ENCODE measurements around the gene RGL4. TPM values are rescaled to one million over a fixed set of nuclear protein-coding genes. Genes with fewer than 3 reads are reported as not detected.

RGL4 gene
- total and polyA plus RNA-seq, 2 of the 13 experiments (the other 11 are each of a cell fraction or from before 2014, with no cell fraction given): not detected

DNA sequence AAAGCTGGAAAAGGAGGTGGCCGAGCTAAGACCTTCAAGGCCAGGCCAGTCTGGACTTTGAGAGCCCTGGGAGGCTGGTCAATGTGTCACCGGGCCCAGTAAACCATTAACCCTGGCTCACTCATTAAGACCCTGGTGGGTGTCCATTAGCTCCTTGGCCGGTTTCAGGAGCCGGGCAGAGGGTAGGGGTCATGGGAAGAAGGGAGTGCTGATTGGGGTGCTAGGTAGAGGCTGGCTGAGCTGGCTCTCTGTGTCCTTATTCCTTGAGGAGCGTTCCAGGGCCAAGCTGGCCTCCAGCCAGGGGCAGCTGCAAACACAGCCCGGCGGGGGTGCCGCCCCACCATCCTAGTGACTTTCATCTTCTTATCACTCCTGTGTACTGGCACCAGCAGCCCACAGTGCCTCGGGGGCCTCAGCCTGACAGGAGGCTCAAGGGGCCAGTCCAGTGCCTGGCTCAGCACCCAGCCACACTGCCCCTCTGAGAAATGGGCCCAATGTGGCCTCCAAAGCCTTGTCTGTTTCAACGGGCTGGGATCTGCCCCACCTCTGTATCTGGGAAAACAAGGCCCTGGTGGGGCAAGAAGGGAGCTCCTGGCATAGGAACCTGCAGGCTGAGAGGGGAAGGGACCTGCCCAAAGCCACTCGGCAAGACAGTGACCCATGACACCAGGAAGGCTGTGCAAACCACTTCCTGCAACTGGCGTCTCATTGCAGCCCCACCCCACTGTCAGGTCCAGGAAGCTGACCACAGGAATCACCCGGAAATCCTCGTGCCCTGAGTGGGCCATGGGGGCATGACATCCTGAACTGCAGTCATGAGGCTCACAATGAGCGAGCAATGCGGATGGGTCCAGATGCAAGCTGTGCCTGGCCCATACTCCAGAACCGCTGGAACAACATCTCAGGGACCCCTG, 15.1 kb upstream of the RGL4 start (continued):
- TF ChIP-seq, protein P1, sequence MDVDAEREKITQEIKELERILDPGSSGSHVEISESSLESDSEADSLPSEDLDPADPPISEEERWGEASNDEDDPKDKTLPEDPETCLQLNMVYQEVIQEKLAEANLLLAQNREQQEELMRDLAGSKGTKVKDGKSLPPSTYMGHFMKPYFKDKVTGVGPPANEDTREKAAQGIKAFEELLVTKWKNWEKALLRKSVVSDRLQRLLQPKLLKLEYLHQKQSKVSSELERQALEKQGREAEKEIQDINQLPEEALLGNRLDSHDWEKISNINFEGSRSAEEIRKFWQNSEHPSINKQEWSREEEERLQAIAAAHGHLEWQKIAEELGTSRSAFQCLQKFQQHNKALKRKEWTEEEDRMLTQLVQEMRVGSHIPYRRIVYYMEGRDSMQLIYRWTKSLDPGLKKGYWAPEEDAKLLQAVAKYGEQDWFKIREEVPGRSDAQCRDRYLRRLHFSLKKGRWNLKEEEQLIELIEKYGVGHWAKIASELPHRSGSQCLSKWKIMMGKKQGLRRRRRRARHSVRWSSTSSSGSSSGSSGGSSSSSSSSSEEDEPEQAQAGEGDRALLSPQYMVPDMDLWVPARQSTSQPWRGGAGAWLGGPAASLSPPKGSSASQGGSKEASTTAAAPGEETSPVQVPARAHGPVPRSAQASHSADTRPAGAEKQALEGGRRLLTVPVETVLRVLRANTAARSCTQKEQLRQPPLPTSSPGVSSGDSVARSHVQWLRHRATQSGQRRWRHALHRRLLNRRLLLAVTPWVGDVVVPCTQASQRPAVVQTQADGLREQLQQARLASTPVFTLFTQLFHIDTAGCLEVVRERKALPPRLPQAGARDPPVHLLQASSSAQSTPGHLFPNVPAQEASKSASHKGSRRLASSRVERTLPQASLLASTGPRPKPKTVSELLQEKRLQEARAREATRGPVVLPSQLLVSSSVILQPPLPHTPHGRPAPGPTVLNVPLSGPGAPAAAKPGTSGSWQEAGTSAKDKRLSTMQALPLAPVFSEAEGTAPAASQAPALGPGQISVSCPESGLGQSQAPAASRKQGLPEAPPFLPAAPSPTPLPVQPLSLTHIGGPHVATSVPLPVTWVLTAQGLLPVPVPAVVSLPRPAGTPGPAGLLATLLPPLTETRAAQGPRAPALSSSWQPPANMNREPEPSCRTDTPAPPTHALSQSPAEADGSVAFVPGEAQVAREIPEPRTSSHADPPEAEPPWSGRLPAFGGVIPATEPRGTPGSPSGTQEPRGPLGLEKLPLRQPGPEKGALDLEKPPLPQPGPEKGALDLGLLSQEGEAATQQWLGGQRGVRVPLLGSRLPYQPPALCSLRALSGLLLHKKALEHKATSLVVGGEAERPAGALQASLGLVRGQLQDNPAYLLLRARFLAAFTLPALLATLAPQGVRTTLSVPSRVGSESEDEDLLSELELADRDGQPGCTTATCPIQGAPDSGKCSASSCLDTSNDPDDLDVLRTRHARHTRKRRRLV (CRISPR knock-in tag; IDR thresholded peaks at IDR 0.05): no peak
- TF ChIP-seq ZNF788 (CRISPR knock-in tag; IDR thresholded peaks at IDR 0.05; ENCODE audit: borderline replicate concordance): no peak; the same call in 1 of the 2 replicates
- TF ChIP-seq IRX3 (CRISPR knock-in tag; IDR thresholded peaks at IDR 0.05; ENCODE audit: borderline replicate concordance, low read depth): no peak
- no peak for TF ChIP-seq ZNF883 (CRISPR knock-in tag; IDR thresholded peaks at IDR 0.05; ENCODE audit: not compliant biosample characterization)
- TF ChIP-seq ATRX (CRISPR knock-in tag; IDR thresholded peaks at IDR 0.05; ENCODE audit: borderline replicate concordance): no peak
- TF ChIP-seq FOXC1 (CRISPR knock-in tag; IDR thresholded peaks at IDR 0.05; ENCODE audit: borderline replicate concordance): no peak
- TF ChIP-seq SKI (IDR thresholded peaks at IDR 0.05; ENCODE audit: partially characterized antibody): no peak
- no peak for TF ChIP-seq HHEX (CRISPR knock-in tag; IDR thresholded peaks at IDR 0.05)
- no peak for TF ChIP-seq ZNF670 (CRISPR knock-in tag; IDR thresholded peaks at IDR 0.05; ENCODE audit: borderline replicate concordance)
- no peak for TF ChIP-seq GLI4 (CRISPR knock-in tag; IDR thresholded peaks at IDR 0.05; ENCODE audit: borderline replicate concordance)
- no peak for TF ChIP-seq KAT2B (IDR thresholded peaks at IDR 0.05; ENCODE audit: borderline replicate concordance, low read depth, low read length)
- TF ChIP-seq, protein P2, sequence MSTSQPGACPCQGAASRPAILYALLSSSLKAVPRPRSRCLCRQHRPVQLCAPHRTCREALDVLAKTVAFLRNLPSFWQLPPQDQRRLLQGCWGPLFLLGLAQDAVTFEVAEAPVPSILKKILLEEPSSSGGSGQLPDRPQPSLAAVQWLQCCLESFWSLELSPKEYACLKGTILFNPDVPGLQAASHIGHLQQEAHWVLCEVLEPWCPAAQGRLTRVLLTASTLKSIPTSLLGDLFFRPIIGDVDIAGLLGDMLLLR (CRISPR knock-in tag; IDR thresholded peaks at IDR 0.05): no peak
- no peak for TF ChIP-seq SMAD3 (CRISPR knock-in tag; IDR thresholded peaks at IDR 0.05)
- no peak for TF ChIP-seq ZNF761 (CRISPR knock-in tag; conservative IDR thresholded peaks at IDR 0.05)
- TF ChIP-seq GTF2F1 (IDR thresholded peaks at IDR 0.05; ENCODE audit: low read length): no peak
- no peak for TF ChIP-seq ZZZ3 (CRISPR knock-in tag; IDR thresholded peaks at IDR 0.05; ENCODE audit: borderline replicate concordance)
- no peak for TF ChIP-seq CREB1 (IDR thresholded peaks at IDR 0.05)
- no peak for TF ChIP-seq CREB1 (CRISPR knock-in tag; IDR thresholded peaks at IDR 0.05)
- TF ChIP-seq MTA1 (CRISPR knock-in tag; IDR thresholded peaks at IDR 0.05; ENCODE audit: borderline replicate concordance): peak; percentile 32; the same call in 1 of the 2 replicates
- no peak for TF ChIP-seq ZFP36L1 (CRISPR knock-in tag; IDR thresholded peaks at IDR 0.05)
- TF ChIP-seq, protein P3, sequence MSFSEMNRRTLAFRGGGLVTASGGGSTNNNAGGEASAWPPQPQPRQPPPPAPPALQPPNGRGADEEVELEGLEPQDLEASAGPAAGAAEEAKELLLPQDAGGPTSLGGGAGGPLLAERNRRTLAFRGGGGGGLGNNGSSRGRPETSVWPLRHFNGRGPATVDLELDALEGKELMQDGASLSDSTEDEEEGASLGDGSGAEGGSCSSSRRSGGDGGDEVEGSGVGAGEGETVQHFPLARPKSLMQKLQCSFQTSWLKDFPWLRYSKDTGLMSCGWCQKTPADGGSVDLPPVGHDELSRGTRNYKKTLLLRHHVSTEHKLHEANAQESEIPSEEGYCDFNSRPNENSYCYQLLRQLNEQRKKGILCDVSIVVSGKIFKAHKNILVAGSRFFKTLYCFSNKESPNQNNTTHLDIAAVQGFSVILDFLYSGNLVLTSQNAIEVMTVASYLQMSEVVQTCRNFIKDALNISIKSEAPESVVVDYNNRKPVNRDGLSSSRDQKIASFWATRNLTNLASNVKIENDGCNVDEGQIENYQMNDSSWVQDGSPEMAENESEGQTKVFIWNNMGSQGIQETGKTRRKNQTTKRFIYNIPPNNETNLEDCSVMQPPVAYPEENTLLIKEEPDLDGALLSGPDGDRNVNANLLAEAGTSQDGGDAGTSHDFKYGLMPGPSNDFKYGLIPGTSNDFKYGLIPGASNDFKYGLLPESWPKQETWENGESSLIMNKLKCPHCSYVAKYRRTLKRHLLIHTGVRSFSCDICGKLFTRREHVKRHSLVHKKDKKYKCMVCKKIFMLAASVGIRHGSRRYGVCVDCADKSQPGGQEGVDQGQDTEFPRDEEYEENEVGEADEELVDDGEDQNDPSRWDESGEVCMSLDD (CRISPR knock-in tag; IDR thresholded peaks at IDR 0.05; ENCODE audit: borderline replicate concordance): no peak
- no peak for TF ChIP-seq YEATS2 (CRISPR knock-in tag; IDR thresholded peaks at IDR 0.05; ENCODE audit: borderline replicate concordance)
